Subcutaneous adipose tissue (tissue), 4 donors: ENCODE data around the gene FRMD5. TPM values are rescaled to one million over a fixed set of nuclear protein-coding genes. Genes with fewer than 3 reads are reported as not detected.

Experiments
- total RNA-seq, 4 donors: library from RNA; depleted of rRNA; stranded (reverse); fragments of >200 nt; gene quantifications; one replicate each; pipeline ENCODE4 v1.1.0, GENCODE V29; 2016
- TF ChIP-seq, protein P1 (sequence below): fragments of 450-650 bp; IDR thresholded peaks from one replicate; pipeline ENCODE4 v1.5.1; 2016; ENCODE audit warnings: low read depth, mild to moderate bottlenecking, control low read depth, antibody characterized with exemption, moderate library complexity

Gene FRMD5
- total RNA-seq, 4 donors from 2014 or later = 0.34 TPM; not detected in 3

DNA sequence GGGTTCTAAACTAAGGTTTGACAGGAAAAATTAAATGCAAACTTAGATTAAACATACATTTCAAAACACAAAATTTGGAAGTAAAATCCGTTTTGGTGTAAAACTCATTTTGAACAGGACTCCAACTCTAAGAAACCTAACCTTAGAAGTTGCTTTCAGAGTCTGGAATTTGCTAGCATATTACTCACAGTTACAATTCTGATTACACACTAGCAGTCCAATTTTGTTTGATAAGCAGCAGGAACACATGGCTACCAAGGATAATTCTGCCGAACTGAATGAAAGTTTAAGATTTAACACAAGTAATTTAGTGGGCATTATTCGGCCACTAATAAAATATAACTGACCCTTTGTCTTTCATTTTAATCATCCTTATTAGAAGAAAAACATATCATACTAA is 49.6 kb downstream of the FRMD5 start:
- TF ChIP-seq, protein P1, sequence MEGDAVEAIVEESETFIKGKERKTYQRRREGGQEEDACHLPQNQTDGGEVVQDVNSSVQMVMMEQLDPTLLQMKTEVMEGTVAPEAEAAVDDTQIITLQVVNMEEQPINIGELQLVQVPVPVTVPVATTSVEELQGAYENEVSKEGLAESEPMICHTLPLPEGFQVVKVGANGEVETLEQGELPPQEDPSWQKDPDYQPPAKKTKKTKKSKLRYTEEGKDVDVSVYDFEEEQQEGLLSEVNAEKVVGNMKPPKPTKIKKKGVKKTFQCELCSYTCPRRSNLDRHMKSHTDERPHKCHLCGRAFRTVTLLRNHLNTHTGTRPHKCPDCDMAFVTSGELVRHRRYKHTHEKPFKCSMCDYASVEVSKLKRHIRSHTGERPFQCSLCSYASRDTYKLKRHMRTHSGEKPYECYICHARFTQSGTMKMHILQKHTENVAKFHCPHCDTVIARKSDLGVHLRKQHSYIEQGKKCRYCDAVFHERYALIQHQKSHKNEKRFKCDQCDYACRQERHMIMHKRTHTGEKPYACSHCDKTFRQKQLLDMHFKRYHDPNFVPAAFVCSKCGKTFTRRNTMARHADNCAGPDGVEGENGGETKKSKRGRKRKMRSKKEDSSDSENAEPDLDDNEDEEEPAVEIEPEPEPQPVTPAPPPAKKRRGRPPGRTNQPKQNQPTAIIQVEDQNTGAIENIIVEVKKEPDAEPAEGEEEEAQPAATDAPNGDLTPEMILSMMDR = no peak

DNA sequence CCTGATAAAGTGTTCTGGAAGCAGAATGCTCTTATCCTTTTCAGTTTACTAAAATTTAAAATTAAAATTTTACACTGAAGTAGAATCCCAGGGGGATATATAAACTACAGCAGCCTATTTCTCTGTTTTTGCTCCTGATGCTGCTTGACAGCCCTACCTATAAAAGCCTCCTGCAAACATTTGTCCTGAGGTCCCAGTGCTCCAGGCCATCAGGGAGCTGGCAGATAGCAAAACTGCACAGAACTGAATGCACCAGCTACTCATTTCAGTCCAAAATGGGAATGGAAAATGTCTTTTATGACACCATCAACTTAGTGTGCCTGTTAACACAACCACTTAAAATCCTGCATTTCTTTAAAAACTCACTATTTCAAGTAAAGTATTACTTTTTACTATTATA is 50.1 kb downstream of the FRMD5 start:
- TF ChIP-seq, protein P1 = no peak

DNA sequence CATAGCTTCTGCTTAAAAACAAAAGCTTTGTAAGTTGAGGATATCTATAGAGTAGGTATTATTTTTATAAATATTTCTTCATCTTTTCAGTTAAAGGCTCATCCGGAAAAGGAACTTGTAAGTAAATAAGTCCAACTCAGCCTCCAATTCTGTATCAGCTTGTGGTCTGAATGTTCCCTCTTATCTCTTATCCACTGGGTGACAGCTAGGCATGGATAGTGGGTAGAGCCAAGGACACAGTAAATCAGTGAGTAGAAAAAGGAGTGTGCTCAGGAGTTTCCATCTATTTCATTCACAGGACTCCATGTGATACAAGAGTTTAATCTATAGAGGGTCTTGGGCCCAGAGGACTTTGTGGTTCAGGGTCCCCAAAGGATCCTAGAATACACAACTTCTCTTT is 50.9 kb downstream of the FRMD5 start:
- TF ChIP-seq, protein P1 = no peak

DNA sequence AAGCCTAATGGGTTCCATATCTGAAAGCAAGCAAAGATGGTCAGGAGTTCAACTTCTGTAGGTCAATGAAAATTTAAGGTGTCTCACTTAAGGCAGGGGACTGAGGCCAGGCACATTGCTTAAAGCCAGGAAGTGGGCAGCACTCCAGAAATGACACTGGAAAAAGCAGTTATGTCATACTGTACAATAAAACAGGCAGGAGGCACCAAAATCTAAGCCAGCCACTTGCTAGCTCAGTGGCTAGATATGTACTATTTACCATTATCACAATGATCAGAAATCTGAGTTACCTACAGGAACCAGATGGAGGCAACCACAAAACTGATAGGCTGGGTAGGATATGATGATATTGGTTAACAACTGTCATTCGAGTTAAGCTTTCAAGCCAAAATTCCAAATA is 57.3 kb downstream of the FRMD5 start:
- TF ChIP-seq, protein P1 = no peak

DNA sequence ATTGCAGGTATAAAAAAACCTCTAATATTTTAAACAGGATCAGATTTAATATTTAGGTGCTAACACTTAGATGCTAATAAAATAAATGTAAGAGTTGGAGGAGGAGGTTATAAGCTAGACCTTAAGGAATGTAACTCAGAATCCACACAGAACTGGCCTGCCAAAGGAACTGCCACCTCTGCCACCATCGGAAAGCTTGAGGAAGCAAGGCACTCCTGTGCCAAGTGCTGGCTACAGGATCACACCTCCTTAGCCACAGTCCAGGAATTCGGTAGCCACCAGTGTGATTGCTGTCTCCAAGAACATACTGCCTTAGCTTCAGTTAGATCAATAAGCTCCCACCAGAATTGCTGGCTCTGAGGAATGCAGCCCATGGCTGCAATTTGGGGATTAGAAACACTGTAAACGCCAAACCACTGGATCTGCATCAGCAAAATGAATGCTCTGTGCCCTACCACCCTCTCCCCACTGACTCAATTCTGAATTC is 58.0 kb downstream of the FRMD5 start:
- TF ChIP-seq, protein P1 = no peak

DNA sequence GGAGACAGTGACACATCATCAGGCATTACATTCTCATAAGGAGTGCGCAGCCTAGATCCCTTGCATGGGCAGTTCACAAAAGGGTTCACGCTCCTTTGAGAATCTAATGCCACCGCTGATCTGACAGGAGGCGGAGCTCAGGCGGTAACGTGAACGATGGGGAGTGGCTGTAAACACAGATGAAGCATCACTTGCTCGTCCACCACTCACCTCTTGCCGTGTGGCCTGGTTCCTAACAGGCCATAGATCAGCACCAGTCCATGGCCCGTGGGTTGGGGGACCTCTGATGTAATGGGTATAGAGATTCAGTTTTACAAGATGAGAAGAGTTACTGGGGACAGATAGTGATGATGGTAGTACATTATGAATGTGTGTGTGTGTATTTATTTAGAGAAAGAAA is 63.0 kb downstream of the FRMD5 start:
- TF ChIP-seq, protein P1 = no peak

DNA sequence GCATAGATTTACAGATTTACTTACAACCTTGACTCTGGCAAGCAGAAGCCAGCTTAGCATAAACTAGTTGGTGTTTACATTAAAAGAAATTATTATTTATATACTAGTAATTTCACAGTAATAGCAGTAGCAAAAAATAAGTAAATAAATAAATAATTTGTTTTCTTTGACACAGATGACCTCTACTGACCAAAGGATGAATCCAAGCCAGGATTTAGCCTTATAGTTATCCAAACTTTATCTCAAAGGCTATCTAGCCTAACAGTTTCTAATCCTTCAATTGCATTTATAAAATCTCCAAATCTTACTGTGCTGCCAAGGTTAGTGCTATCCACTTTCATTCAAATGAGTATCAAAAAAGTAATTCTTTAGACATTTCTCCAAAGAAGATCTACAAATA is 64.3 kb downstream of the FRMD5 start:
- TF ChIP-seq, protein P1 = no peak
